Activated T-helper 1 cell treated with anti-CD3 and anti-CD28 coated beads, Interleukin-12 subunit alpha, Interleukin-12 subunit beta, Interleukin-2, Interleukin-4 antibody, amounts not matched to agents 30 ng/mL and 10 ng/mL and 1 ng/mL, durations not matched to agents 14 hours and 24 hours and 36 hours (primary cell): ENCODE measurements around the gene VMAC. TPM values are rescaled to one million over a fixed set of nuclear protein-coding genes. Genes with fewer than 3 reads are reported as not detected.

Source experiments
- DNase-seq: peaks from one replicate; pipeline ENCODE4 v3.0.0; 2021; ENCODE audit warnings: low spot score
- H3K27ac Mint-ChIP-seq: one replicate; pipeline ENCODE4 v1.8.0; 2021; ENCODE audit warnings: mild to moderate bottlenecking, mixed read lengths
- H3K27me3 Mint-ChIP-seq: one replicate; pipeline ENCODE4 v1.8.0; 2022; ENCODE audit warnings: mild to moderate bottlenecking, moderate library complexity, mixed read lengths; ENCODE audit not compliant: insufficient read depth
- H3K36me3 Mint-ChIP-seq: one replicate; pipeline ENCODE4 v1.8.0; 2021; ENCODE audit warnings: low read depth, mixed read lengths
- H3K4me1 Mint-ChIP-seq: one replicate; pipeline ENCODE4 v1.8.0; 2021; ENCODE audit warnings: low read depth, mixed read lengths
- H3K4me3 Mint-ChIP-seq: one replicate; pipeline ENCODE4 v1.8.0; 2021; ENCODE audit warnings: mild to moderate bottlenecking, moderate library complexity, mixed read lengths
- H3K9me3 Mint-ChIP-seq: one replicate; pipeline ENCODE4 v1.8.0; 2021; ENCODE audit warnings: mixed read lengths
- intact Hi-C: fragments of 100-400 bp; cut with micrococcal nuclease; formaldehyde crosslinking; loops from one replicate; pipeline ENCODE4 v1.15.1; 2024
- total RNA-seq: library from RNA; stranded (reverse); gene quantifications from 2 replicates; pipeline ENCODE4 v1.2.3, GENCODE V29; 2022

The VMAC gene
- total RNA-seq, 1 donor from 2014 or later: 3.5 TPM

DNA sequence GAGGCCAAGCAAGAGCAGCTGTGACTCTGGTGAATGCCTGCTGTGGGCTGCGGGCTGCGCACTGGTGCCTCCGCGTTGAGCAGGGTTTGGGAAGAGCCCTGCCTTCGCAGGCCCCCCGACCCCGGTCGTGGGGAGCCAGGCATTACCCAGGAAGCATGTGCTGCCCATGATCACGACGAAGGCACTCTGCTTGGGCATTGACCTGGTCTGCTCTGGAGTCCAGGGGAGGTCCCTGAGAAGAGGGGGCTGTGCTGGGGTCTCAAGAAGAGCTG lies 54.1 kb downstream of the VMAC start:
- peak overlapping the region; percentile 22 for H3K27ac Mint-ChIP-seq

DNA sequence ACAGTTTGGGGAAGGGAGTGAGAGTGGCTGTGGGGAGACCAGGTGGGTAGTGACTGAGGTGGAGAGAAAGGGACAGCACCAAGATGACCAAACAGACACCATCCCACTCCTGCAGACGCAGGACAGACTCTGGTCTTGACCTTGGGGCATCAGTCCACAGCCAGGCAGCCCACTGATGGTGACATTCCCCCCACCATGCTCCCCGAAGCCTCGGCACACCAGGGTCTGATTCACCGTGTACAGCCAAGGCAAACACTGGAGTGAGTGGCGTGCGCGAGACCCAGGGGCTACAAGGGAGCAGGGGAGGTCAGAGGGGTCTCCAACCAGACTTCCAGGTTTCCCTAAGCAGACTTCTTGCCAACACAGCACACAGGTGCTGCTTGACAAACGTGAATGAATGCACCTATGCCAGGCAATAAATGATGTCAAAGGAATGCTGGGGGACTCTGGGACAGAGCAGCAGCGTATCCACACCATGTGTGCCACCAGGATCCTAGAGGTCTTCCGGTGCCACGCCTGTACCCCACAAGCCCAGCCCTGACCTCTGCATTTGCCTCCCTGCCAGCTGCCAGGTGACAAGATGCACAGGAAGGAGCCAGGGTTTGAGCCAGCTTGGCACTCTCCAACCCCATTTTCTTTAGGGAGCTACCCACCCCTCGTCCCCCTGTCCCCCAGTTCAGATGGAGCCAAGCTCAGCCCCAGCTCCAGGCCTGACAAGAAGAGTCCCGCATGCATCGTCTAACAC lies 54.8 kb downstream of the VMAC start:
- intact Hi-C loops: loop anchor here (10.0 kb wide), 1 partner anchor 155 kb away; the partner anchor contains the start of gene NRTN
- Mint-ChIP-seq H3K4me1 (peaks cover 59% of the 10 kb centered on the region), H3K9me3 (no peaks in the 10 kb centered on the region), H3K4me3 (no peak overlapping the region), H3K36me3 (peaks cover 9% of the 10 kb centered on the region), H3K27me3 (no peaks in the 10 kb centered on the region), H3K27ac (peak overlapping the region; percentile 22)
- no peak for DNase-seq

More for the DNA sequence above, 54.1 kb downstream of the VMAC start:
- no peak for DNase-seq
- H3K4me1 Mint-ChIP-seq: peaks cover 59% of the 10 kb centered on the region
- intact Hi-C loops: no loop called here
- no peak overlapping the region for H3K4me3 Mint-ChIP-seq
- H3K27me3 Mint-ChIP-seq: no peaks in the 10 kb centered on the region
- H3K36me3 Mint-ChIP-seq: peaks cover 9% of the 10 kb centered on the region
- no peaks in the 10 kb centered on the region for H3K9me3 Mint-ChIP-seq

Other genes starting within 250 kb of the VMAC start
- gene MICOS13, start 224.4 kb upstream of the VMAC start, total RNA-seq: 57.4 and 60.6 TPM in 2 replicates
- 1.9 TPM in 2 replicates for gene HSD11B1L, start 223.8 kb upstream of the VMAC start, total RNA-seq
- 1,000 and 1,001 TPM in 2 replicates for gene RPL36, start 214.6 kb upstream of the VMAC start, total RNA-seq
- gene LONP1, start 184.7 kb upstream of the VMAC start, total RNA-seq: 180 and 186 TPM in 2 replicates
- gene CATSPERD, start 184.2 kb upstream of the VMAC start, total RNA-seq: not detected in 2 replicates
- gene PRR22, start 120.1 kb upstream of the VMAC start, total RNA-seq: 7.4 and 9.2 TPM in 2 replicates
- 85.9 and 87.1 TPM in 2 replicates for gene DUS3L, start 113.7 kb upstream of the VMAC start, total RNA-seq
- gene NRTN, start 99.8 kb upstream of the VMAC start, total RNA-seq: 0.23 and 0.44 TPM in 2 replicates
- not detected in 2 replicates for gene FUT6, start 65.2 kb upstream of the VMAC start, total RNA-seq
- not detected in 2 replicates for gene FUT3, start 53.4 kb upstream of the VMAC start, total RNA-seq
- gene FUT5, start 34.3 kb upstream of the VMAC start, total RNA-seq: not detected in 2 replicates
- 230 and 243 TPM in 2 replicates for gene NDUFA11, start 1.1 kb upstream of the VMAC start, total RNA-seq
- gene CAPS, start 9.4 kb downstream of the VMAC start, total RNA-seq: 3.4 and 3.6 TPM in 2 replicates
- gene RANBP3, start 73.3 kb downstream of the VMAC start, total RNA-seq: 122 and 126 TPM in 2 replicates
- gene RFX2, start 205.6 kb downstream of the VMAC start, total RNA-seq: 9.2 and 10.2 TPM in 2 replicates
- gene ACSBG2, start 230.8 kb downstream of the VMAC start, total RNA-seq: not detected in 2 replicates